Heart left ventricle (tissue), 16 donors: ENCODE results near the gene BTRC. TPM values are rescaled to one million over a fixed set of nuclear protein-coding genes. Genes with fewer than 3 reads are reported as not detected.

Experiments
- ATAC-seq, 4 donors: fragments of 200-7000 bp; cut with Tn5 transposase; one replicate each; pipeline ENCODE4 v1.9.1; 2020 to 2022; ENCODE audit warnings: moderate library complexity in 4 of 4, mild to moderate bottlenecking in 3 of 4, moderate number of reproducible peaks in 1 of 4
- DNase-seq, 5 donors: peaks; one replicate each; pipeline ENCODE4 v3.0.0-alpha.2; 2020
- H3K27ac ChIP-seq, 12 donors: fragments of 200-600 bp; sonication (generic) in 4 of 12; one replicate each; pipeline versions ENCODE4 v1.5.0 to v1.8.0; 2016 to 2022; ENCODE audit warnings: mild to moderate bottlenecking in 2 of 12
- H3K27me3 ChIP-seq, 9 donors: fragments of 200-600 bp; sonication (generic) in 2 of 9; one replicate each; pipeline versions ENCODE4 v1.5.1 to v1.8.0; 2016 to 2022; ENCODE audit warnings: mild to moderate bottlenecking in 3 of 9
- H3K36me3 ChIP-seq, 9 donors: fragments of 200-600 bp; sonication (generic) in 2 of 9; one replicate each; pipeline versions ENCODE4 v1.5.0 to v1.8.0; 2018 to 2022; ENCODE audit warnings: mild to moderate bottlenecking in 2 of 9
- H3K4me1 ChIP-seq, 12 donors: fragments of 200-600 bp; sonication (generic) in 4 of 12; one replicate each; pipeline versions ENCODE4 v1.5.0 to v1.8.0; 2016 to 2022; ENCODE audit warnings: mild to moderate bottlenecking in 3 of 12
- H3K4me3 ChIP-seq, 12 donors: fragments of 200-600 bp; sonication (generic) in 4 of 12; one replicate each; pipeline versions ENCODE4 v1.5.0 to v1.8.0; 2017 to 2022; ENCODE audit warnings: mild to moderate bottlenecking in 9 of 12, moderate library complexity in 4 of 12
- H3K9me3 ChIP-seq, 12 donors: fragments of 200-600 bp; sonication (generic) in 4 of 12; one replicate each; pipeline versions ENCODE4 v1.5.0 to v1.8.0; 2016 to 2022; ENCODE audit warnings: mild to moderate bottlenecking in 1 of 12
- POLR2A ChIP-seq, 2 donors: fragments of 450-650 bp; IDR thresholded peaks; one replicate each; pipeline ENCODE4 v1.6.1; 2017; ENCODE audit warnings: antibody characterized with exemption in 2 of 2, mild to moderate bottlenecking in 2 of 2, moderate library complexity in 2 of 2
- WGBS, 4 donors: extraction: QIAGEN DNeasy Blood & Tissue Kit in 2 of 4; methylation state at CpG; one replicate each; pipeline versions ENCODE4 v1.1.5 to v1.1.7; 2013 to 2018; 5-methylcytosine and 5-hydroxymethylcytosine counted together
- intact Hi-C, 10 donors: fragments of 100-400 bp; cut with DNase I; formaldehyde crosslinking; loops; one replicate each; pipeline versions ENCODE4 v1.11.1 to v1.14.2; 2022
- polyA plus RNA-seq, 2 donors: library from polyadenylated mRNA; stranded (reverse); fragments of 200-250 nt; gene quantifications; one replicate each; pipeline ENCODE4 v1.2.3, GENCODE V29; 2013
- total RNA-seq, 9 donors: library from RNA; depleted of rRNA in 2 of 9; stranded (reverse); fragments of >200 nt in 2 of 9; fragmentation: NEBNext Ultra II Directional in 3 of 9; extraction: Animal tissue kit (Norgen Biotek cat#: 25700) in 3 of 9; gene quantifications; one replicate each; pipeline versions ENCODE4 v1.1.0 to v1.2.4, GENCODE V29; 2016 to 2023
- TF ChIP-seq, protein P1 (sequence below), 12 donors: fragments of 200-600 bp; sonication (generic) in 4 of 12; IDR thresholded peaks; one replicate each; pipeline versions ENCODE4 v1.5.0 to v1.8.0; 2018 to 2022; ENCODE audit warnings: antibody characterized with exemption in 12 of 12, mild to moderate bottlenecking in 5 of 12
- donor health status: ischemic (EF 13 %, LVEDD 7.1; RV severe dilation, severe dysfunction).
- donor health status: healthy with polysubstance abuse.
- donor health status: DM: no; HTN: yes; CAD: no.
- donor health status: DM: no; HTN: no; CAD: no.
- donor health status: ischemic (EF 25% LVEDD 6.9; RV normal size, moderate dysfunction).
- donor health status: ischemic (EF 25% LVEDD 5.7; RV mildly dilated, moderate dysfunction).
- donor health status: healthy.
- donor health status: DM: yes; HTN: yes; CAD: no.
- donor health status: ischemic (EF 35%, LVEDD 5.7; RV mildly dilated, moderate dysfunction).
- donor health status: nonischemic (EF 11% LVEDD 7.7; RV severe dilation, severe dysfunction).
- donor health status: DM: yes; HTN: yes; CAD: no.
- donor health status: PGD.
- donor health status: ischemic (EF 29% LVEDD 5.4; RV normal size, mild dysfunction).
- donor health status: nonischemic (EF 23%, LVEDD 6.1; RV moderate dilation, normal function).

BTRC gene
- total and polyA plus RNA-seq, 11 donors = 10.7 to 53.5 (median 32.1) TPM

DNA sequence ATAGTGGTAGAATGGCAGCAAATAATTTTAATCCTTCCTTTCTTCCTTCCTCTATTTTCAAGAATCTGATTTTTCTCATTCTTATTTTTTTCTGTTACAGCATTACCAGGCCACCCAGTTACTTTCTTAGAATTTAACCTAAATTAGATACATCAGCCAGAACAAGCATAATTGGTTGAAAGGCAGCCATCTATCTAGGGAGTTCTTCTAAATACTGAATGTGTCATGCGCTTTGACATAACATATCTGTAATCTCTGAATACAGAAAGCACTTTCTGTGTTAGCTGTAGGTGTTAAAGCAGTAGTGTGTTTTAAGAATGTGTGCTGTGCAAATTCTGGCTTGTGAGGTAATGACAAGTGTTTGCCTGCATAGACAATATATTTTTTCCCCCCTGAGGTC is 97.3 kb downstream of the BTRC start:
- DNase-seq (no peak), ATAC-seq (no peak)
- Histone ChIP-seq H3K4me1 (peaks cover 0 to 39% (median 21%) of the 10 kb centered on the region in 12 donors), H3K27ac (no peak overlapping the region), H3K27me3 (no peaks in the 10 kb centered on the region), H3K9me3 (no peaks in the 10 kb centered on the region), H3K4me3 (no peak overlapping the region), H3K36me3 (no peaks in the 10 kb centered on the region)
- WGBS, 4 donors = 75 to 89% (median 88%) methylated on average over 1 of the region's 1 CpG
- no peak for TF ChIP-seq POLR2A (IDR thresholded peaks at IDR 0.05)
- TF ChIP-seq, protein P1, sequence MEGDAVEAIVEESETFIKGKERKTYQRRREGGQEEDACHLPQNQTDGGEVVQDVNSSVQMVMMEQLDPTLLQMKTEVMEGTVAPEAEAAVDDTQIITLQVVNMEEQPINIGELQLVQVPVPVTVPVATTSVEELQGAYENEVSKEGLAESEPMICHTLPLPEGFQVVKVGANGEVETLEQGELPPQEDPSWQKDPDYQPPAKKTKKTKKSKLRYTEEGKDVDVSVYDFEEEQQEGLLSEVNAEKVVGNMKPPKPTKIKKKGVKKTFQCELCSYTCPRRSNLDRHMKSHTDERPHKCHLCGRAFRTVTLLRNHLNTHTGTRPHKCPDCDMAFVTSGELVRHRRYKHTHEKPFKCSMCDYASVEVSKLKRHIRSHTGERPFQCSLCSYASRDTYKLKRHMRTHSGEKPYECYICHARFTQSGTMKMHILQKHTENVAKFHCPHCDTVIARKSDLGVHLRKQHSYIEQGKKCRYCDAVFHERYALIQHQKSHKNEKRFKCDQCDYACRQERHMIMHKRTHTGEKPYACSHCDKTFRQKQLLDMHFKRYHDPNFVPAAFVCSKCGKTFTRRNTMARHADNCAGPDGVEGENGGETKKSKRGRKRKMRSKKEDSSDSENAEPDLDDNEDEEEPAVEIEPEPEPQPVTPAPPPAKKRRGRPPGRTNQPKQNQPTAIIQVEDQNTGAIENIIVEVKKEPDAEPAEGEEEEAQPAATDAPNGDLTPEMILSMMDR (IDR thresholded peaks at IDR 0.05) = no peak
- intact Hi-C loops = no loop called here

DNA sequence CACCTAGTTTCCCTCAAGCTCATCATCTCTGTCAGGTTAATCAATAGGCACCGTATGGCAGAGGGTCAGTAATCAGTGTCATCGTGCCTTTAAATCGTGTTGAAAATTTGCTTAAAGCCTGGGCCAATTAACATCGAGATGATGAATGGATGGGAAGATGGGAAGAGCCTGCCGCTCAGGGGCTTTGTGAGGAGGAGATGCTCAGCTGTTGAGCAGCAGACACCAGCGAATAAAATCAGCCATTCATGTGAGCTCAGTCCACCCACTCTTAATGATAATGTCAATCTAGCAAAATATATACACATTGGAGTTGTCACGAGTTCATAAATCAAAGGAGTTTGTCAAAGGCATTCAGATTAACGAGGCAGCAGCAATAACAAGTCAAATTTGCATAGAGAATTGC is 97.7 kb downstream of the BTRC start:
- H3K27me3 ChIP-seq = no peaks in the 10 kb centered on the region
- WGBS, 4 donors = 77 to 84% (median 81%) methylated on average over 8 of the region's 8 CpGs
- ATAC-seq (no peak), DNase-seq (no peak)
- no peak overlapping the region for H3K4me3 ChIP-seq
- no peak overlapping the region for H3K27ac ChIP-seq
- no peaks in the 10 kb centered on the region for H3K9me3 ChIP-seq
- H3K4me1 ChIP-seq = peaks cover 0 to 35% (median 17%) of the 10 kb centered on the region in 12 donors
- no peak for TF ChIP-seq POLR2A (IDR thresholded peaks at IDR 0.05)
- TF ChIP-seq, protein P1 (IDR thresholded peaks at IDR 0.05) = no peak
- H3K36me3 ChIP-seq = no peaks in the 10 kb centered on the region
- intact Hi-C loops = no loop called here

DNA sequence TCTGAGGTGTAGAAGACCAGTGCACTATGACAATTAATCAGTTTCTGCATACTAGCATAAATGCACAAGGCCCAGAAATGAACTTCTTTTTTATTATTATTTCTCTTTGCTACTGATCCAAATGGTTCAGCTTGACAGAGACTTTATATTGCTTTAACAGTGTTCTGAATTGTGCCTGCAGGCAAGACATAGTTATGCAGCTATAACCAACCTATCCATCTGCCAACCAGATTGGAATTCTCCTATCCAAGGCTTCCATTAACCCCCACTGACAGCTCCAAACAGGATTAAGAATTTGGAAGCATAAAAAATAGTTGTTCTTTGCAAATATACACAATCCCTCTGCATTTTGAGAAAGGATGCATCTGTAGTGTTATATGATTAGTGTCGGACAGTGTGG is 98.2 kb downstream of the BTRC start:
- Histone ChIP-seq H3K4me1 (peaks cover 0 to 30% (median 13%) of the 10 kb centered on the region in 12 donors), H3K9me3 (no peaks in the 10 kb centered on the region), H3K36me3 (no peaks in the 10 kb centered on the region), H3K27me3 (no peaks in the 10 kb centered on the region), H3K4me3 (no peak overlapping the region), H3K27ac (no peak overlapping the region)
- ATAC-seq (no peak), DNase-seq (no peak)
- TF ChIP-seq, protein P1 (IDR thresholded peaks at IDR 0.05) = no peak
- no peak for TF ChIP-seq POLR2A (IDR thresholded peaks at IDR 0.05)
- intact Hi-C loops = no loop called here
- 92 to 100% (median 97%) methylated on average over 1 of the region's 1 CpG for WGBS, 4 donors

DNA sequence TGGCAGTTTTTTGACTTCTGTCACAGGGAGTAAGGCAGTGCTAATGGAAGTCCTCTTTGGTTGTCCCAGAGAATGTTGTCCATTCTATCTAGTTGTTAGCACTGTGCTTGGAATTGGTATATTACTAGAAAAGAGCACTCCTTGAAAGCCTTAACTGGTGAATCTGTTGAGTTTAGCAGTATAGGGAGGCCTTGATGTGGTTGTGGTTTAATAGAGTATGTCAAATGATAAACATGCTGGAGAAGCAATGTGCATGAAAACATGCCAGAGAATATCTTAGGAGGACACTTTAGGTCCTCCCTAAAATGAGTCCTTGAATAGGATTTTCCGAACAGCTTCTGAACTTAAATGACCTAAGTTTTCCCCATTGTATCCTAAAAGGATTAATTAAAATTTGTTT is 98.6 kb downstream of the BTRC start:
- no peak overlapping the region for H3K4me3 ChIP-seq
- no peaks in the 10 kb centered on the region for H3K27me3 ChIP-seq
- no peaks in the 10 kb centered on the region for H3K9me3 ChIP-seq
- ATAC-seq (no peak), DNase-seq (no peak)
- no peak for TF ChIP-seq POLR2A (IDR thresholded peaks at IDR 0.05)
- TF ChIP-seq, protein P1 (IDR thresholded peaks at IDR 0.05) = no peak
- WGBS, 4 donors = 92 to 94% (median 93%) methylated on average over 1 of the region's 1 CpG
- H3K36me3 ChIP-seq = no peaks in the 10 kb centered on the region
- intact Hi-C loops = no loop called here
- no peak overlapping the region for H3K27ac ChIP-seq
- peaks cover 0 to 29% (median 9%) of the 10 kb centered on the region in 12 donors for H3K4me1 ChIP-seq
